C4-2B (cell line): Measurements from ENCODE around the gene ROS1.

Experiments
- CTCF ChIP-seq: fragments of 450-650 bp; conservative IDR thresholded peaks from 2 replicates; pipeline ENCODE4 v1.5.1; 2017; ENCODE audit warnings: mild to moderate bottlenecking
- ZFX ChIP-seq: fragments of 450-650 bp; IDR thresholded peaks from 2 replicates; pipeline ENCODE4 v1.6.1; 2017

- TF ChIP-seq CTCF = no peak
- TF ChIP-seq ZFX = no peak
Measured at GRCh38 chr6:117351521-117351920, 74.2 kb downstream of the ROS1 start.
